Astrocyte (in vitro differentiated cells and primary cell): ENCODE data around the gene FAM168A. TPM values are rescaled to one million over a fixed set of nuclear protein-coding genes. Genes with fewer than 3 reads are reported as not detected.

Experiments
- DNase-seq: peaks from one replicate; pipeline ENCODE4 v3.0.0-alpha.2; 2010; ENCODE audit warnings: low read depth
- FAIRE-seq: peaks from 2 replicates; lab custom pipeline; 2011; peaks lifted over from hg19 to GRCh38; lab: Jason Lieb, UNC
- H2AFZ ChIP-seq: 2 replicates; pipeline ENCODE4 v1.6.0; 2012; ENCODE audit warnings: low read depth, low read length, inconsistent platforms
- H3K27ac ChIP-seq: 2 replicates; pipeline ENCODE4 v1.5.1; 2011; ENCODE audit warnings: low read depth, low read length, inconsistent platforms
- H3K27me3 ChIP-seq: 2 replicates; pipeline ENCODE4 v1.6.0; 2011; ENCODE audit warnings: low read length, inconsistent platforms; ENCODE audit not compliant: insufficient read depth
- H3K36me3 ChIP-seq: 2 replicates; pipeline ENCODE4 v1.5.1; 2011; ENCODE audit warnings: low read length, inconsistent platforms; ENCODE audit not compliant: insufficient read depth
- H3K4me1 ChIP-seq: 2 replicates; pipeline ENCODE4 v1.5.1; 2011; ENCODE audit warnings: low read length, inconsistent platforms; ENCODE audit not compliant: insufficient read depth
- H3K4me2 ChIP-seq: 2 replicates; pipeline ENCODE4 v1.6.0; 2012; ENCODE audit warnings: low read length, inconsistent platforms
- H3K4me3 ChIP-seq: 2 replicates; pipeline ENCODE4 v1.5.1; 2011; ENCODE audit warnings: low read depth, mild to moderate bottlenecking, low read length, inconsistent platforms; ENCODE audit not compliant: insufficient read depth
- H3K79me2 ChIP-seq: 2 replicates; pipeline ENCODE4 v1.6.0; 2012; ENCODE audit warnings: mild to moderate bottlenecking, low read length, inconsistent platforms; ENCODE audit not compliant: insufficient read depth
- H3K9ac ChIP-seq: 2 replicates; pipeline ENCODE4 v1.6.0; 2012; ENCODE audit warnings: mild to moderate bottlenecking, low read length, inconsistent platforms
- H3K9me3 ChIP-seq: 2 replicates; pipeline ENCODE4 v1.5.1; 2012; ENCODE audit warnings: low read depth, mild to moderate bottlenecking, low read length, inconsistent platforms; ENCODE audit not compliant: insufficient read depth
- H4K20me1 ChIP-seq: 2 replicates; pipeline ENCODE4 v1.6.0; 2012; ENCODE audit warnings: low read length, inconsistent platforms; ENCODE audit not compliant: insufficient read depth
- H3K27ac Mint-ChIP-seq: one replicate; pipeline ENCODE4 v1.8.0; 2021; ENCODE audit warnings: mild to moderate bottlenecking, mixed read lengths; ENCODE audit not compliant: unreplicated experiment
- H3K27me3 Mint-ChIP-seq: one replicate; pipeline ENCODE4 v1.8.0; 2021; ENCODE audit warnings: low read depth, mixed read lengths; ENCODE audit not compliant: unreplicated experiment
- H3K36me3 Mint-ChIP-seq: one replicate; pipeline ENCODE4 v1.8.0; 2021; ENCODE audit warnings: low read depth, mixed read lengths; ENCODE audit not compliant: unreplicated experiment
- H3K4me1 Mint-ChIP-seq: one replicate; pipeline ENCODE4 v1.8.0; 2021; ENCODE audit warnings: low read depth, mixed read lengths; ENCODE audit not compliant: unreplicated experiment
- H3K4me3 Mint-ChIP-seq: one replicate; pipeline ENCODE4 v1.8.0; 2021; ENCODE audit warnings: mild to moderate bottlenecking, moderate library complexity, mixed read lengths; ENCODE audit not compliant: unreplicated experiment
- H3K9me3 Mint-ChIP-seq: one replicate; pipeline ENCODE4 v1.8.0; 2021; ENCODE audit warnings: mild to moderate bottlenecking, mixed read lengths; ENCODE audit not compliant: unreplicated experiment
- CTCF ChIP-seq: IDR thresholded peaks from 2 replicates; pipeline ENCODE4 v1.5.1; 2011; ENCODE audit warnings: low read depth, mild to moderate bottlenecking, inconsistent platforms, low read length, moderate library complexity; ENCODE audit not compliant: insufficient read depth
- EZH2 ChIP-seq: IDR thresholded peaks from 2 replicates; pipeline ENCODE4 v1.6.1; 2012; ENCODE audit warnings: mild to moderate bottlenecking, low read length, inconsistent platforms; ENCODE audit not compliant: insufficient read depth
- total RNA-seq: library from RNA; stranded (reverse); gene quantifications from 2 replicates; pipeline ENCODE4 v1.2.1, GENCODE V29; 2021

Gene FAM168A
- total RNA-seq, 1 donor from 2014 or later, result 44.8 TPM

- TF ChIP-seq CTCF, result no peak
- TF ChIP-seq EZH2, result no peak
These were observed 1.4 kb downstream of the FAM168A start for GRCh38 chr11:73596547-73596946.

GRCh38 chr11:73592640-73593039 lies 5.3 kb downstream of the FAM168A start:
- no peak for TF ChIP-seq EZH2
- TF ChIP-seq CTCF, result no peak
- H3K4me1 Mint-ChIP-seq, result peaks cover 16% of the 10 kb centered on the region
- H2AFZ ChIP-seq, result no peak overlapping the region
- H3K4me2 ChIP-seq, result no peak overlapping the region
- peaks cover 5% of the 10 kb centered on the region for H3K36me3 Mint-ChIP-seq
- H3K36me3 ChIP-seq, result no peaks in the 10 kb centered on the region
- H3K27me3 ChIP-seq, result no peaks in the 10 kb centered on the region
- no peak overlapping the region for H3K27ac ChIP-seq
- H3K4me3 Mint-ChIP-seq, result no peak overlapping the region
- H3K9ac ChIP-seq, result no peak overlapping the region
- no peaks in the 10 kb centered on the region for H3K9me3 ChIP-seq
- no peak for DNase-seq
- H3K27me3 Mint-ChIP-seq, result no peaks in the 10 kb centered on the region
- peaks cover 95% of the 10 kb centered on the region for H3K79me2 ChIP-seq
- peaks cover 11% of the 10 kb centered on the region for H3K4me1 ChIP-seq
- H4K20me1 ChIP-seq, result peaks cover 65% of the 10 kb centered on the region
- no peak overlapping the region for H3K27ac Mint-ChIP-seq
- H3K9me3 Mint-ChIP-seq, result no peaks in the 10 kb centered on the region
- H3K4me3 ChIP-seq, result no peak overlapping the region
- no peak for FAIRE-seq

More at GRCh38 chr11:73596547-73596946, 1.4 kb downstream of the FAM168A start:
- Histone ChIP-seq H3K79me2 (peaks cover 60% of the 10 kb centered on the region), H3K27me3 (no peaks in the 10 kb centered on the region), H3K27ac (no peak overlapping the region), H3K9ac (no peak overlapping the region), H3K4me1 (peaks cover 11% of the 10 kb centered on the region), H3K9me3 (no peaks in the 10 kb centered on the region), H3K4me3 (peak overlapping the region; percentile 95), H3K36me3 (no peaks in the 10 kb centered on the region), H3K4me2 (peak overlapping the region; percentile 92), H2AFZ (no peak overlapping the region), H4K20me1 (peaks cover 39% of the 10 kb centered on the region)
- Mint-ChIP-seq H3K27me3 (no peaks in the 10 kb centered on the region), H3K4me1 (peaks cover 16% of the 10 kb centered on the region), H3K27ac (no peak overlapping the region), H3K4me3 (peak overlapping the region; percentile 95), H3K36me3 (no peaks in the 10 kb centered on the region), H3K9me3 (no peaks in the 10 kb centered on the region)
- FAIRE-seq (no peak), DNase-seq (no peak)

DNA sequence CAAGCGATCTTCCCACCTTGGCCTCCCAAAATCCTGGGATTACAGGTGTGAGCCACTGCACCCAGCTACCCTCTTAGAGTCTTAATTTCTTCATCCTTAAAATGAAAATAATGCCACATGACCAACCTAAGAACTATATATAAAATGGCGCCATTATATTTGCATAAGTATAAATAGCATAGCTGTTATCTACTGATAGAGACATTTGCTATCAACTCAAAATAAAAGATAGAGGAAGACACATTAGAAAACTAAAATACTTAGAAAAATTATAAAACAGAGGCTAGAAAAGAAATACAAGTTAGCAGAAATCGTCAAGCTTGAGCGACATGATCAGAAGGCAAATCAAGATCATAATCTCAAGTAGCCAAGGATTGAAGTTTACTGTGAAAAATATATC lies 6.2 kb downstream of the FAM168A start:
- no peaks in the 10 kb centered on the region for H3K27me3 Mint-ChIP-seq
- Histone ChIP-seq H3K9me3 (no peaks in the 10 kb centered on the region), H3K4me3 (no peak overlapping the region), H2AFZ (no peak overlapping the region), H3K27ac (no peak overlapping the region), H3K4me1 (peaks cover 6% of the 10 kb centered on the region), H3K36me3 (no peaks in the 10 kb centered on the region), H3K79me2 (peaks cover 89% of the 10 kb centered on the region), H4K20me1 (peaks cover 59% of the 10 kb centered on the region), H3K9ac (no peak overlapping the region), H3K27me3 (no peaks in the 10 kb centered on the region), H3K4me2 (no peak overlapping the region)
- no peak for TF ChIP-seq CTCF
- no peak for TF ChIP-seq EZH2
- FAIRE-seq (no peak), DNase-seq (no peak)
- no peaks in the 10 kb centered on the region for H3K9me3 Mint-ChIP-seq
- no peak overlapping the region for H3K4me3 Mint-ChIP-seq
- H3K36me3 Mint-ChIP-seq, result peaks cover 5% of the 10 kb centered on the region
- H3K27ac Mint-ChIP-seq, result no peak overlapping the region
- peaks cover 12% of the 10 kb centered on the region for H3K4me1 Mint-ChIP-seq
